Measurements from ENCODE around the gene RIIAD1. TPM values are rescaled to one million over a fixed set of nuclear protein-coding genes. Genes with fewer than 3 reads are reported as not detected.
A peak's percentile ranks its signal among the peaks of the same experiment; 100 is the strongest.

The RIIAD1 gene
- total and polyA plus RNA-seq, 2 donors from 2014 or later, result 4.0 TPM; not detected in 1

DNA sequence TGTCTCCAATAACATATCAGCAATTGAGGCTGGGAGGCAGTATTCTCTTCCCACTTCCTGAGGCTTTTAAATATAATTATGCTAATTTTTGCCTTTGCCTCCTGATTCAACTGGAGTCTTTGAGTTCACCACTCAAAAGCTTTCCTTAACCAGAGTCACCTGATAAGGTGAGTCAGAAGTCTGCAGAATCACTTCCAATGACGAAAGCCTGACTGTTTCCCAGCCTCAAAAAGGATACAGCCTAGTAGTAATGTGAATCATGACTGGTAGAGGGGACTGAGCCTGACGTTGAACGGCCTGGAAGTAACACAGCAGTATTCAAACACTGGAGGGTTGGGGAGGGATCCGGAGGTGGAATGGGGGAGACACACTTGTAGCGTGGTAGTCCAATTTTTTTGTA, 52.4 kb downstream of the RIIAD1 start:
- H3K27ac ChIP-seq (ENCODE audit: low read depth in 2 of 2, low read length in 2 of 2), result peak overlapping the region in 1 of 2 donors; percentile 23
- FAIRE-seq, result no peak
- no peaks in the 10 kb centered on the region for H3K4me1 ChIP-seq (ENCODE audit: control insufficient read depth in 2 of 3, insufficient read depth in 2 of 3, low read depth in 1 of 3, low read length in 3 of 3)
- no peaks in the 10 kb centered on the region for H3K27me3 ChIP-seq (ENCODE audit: control insufficient read depth, insufficient read depth, low read length)
- TF ChIP-seq, protein P1, sequence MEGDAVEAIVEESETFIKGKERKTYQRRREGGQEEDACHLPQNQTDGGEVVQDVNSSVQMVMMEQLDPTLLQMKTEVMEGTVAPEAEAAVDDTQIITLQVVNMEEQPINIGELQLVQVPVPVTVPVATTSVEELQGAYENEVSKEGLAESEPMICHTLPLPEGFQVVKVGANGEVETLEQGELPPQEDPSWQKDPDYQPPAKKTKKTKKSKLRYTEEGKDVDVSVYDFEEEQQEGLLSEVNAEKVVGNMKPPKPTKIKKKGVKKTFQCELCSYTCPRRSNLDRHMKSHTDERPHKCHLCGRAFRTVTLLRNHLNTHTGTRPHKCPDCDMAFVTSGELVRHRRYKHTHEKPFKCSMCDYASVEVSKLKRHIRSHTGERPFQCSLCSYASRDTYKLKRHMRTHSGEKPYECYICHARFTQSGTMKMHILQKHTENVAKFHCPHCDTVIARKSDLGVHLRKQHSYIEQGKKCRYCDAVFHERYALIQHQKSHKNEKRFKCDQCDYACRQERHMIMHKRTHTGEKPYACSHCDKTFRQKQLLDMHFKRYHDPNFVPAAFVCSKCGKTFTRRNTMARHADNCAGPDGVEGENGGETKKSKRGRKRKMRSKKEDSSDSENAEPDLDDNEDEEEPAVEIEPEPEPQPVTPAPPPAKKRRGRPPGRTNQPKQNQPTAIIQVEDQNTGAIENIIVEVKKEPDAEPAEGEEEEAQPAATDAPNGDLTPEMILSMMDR (IDR thresholded peaks at IDR 0.05; ENCODE audit: borderline replicate concordance, extremely low read depth, insufficient read depth), result no peak
- no peak overlapping the region for H3K9ac ChIP-seq (ENCODE audit: low read length in 3 of 3)
- peaks cover 0 to 10% (median 2%) of the 10 kb centered on the region in 3 donors for H3K36me3 ChIP-seq (ENCODE audit: control insufficient read depth in 2 of 3, insufficient read depth in 3 of 3, low read length in 3 of 3)
- no peak overlapping the region for H3K4me3 ChIP-seq (ENCODE audit: low read length in 3 of 3)
- DNase-seq, result no peak
- intact Hi-C loops (cut with DNase I), result no loop called here
- H3K9me3 ChIP-seq (ENCODE audit: control insufficient read depth in 2 of 3, insufficient read depth in 1 of 3, low read length in 3 of 3), result no peaks in the 10 kb centered on the region

DNA sequence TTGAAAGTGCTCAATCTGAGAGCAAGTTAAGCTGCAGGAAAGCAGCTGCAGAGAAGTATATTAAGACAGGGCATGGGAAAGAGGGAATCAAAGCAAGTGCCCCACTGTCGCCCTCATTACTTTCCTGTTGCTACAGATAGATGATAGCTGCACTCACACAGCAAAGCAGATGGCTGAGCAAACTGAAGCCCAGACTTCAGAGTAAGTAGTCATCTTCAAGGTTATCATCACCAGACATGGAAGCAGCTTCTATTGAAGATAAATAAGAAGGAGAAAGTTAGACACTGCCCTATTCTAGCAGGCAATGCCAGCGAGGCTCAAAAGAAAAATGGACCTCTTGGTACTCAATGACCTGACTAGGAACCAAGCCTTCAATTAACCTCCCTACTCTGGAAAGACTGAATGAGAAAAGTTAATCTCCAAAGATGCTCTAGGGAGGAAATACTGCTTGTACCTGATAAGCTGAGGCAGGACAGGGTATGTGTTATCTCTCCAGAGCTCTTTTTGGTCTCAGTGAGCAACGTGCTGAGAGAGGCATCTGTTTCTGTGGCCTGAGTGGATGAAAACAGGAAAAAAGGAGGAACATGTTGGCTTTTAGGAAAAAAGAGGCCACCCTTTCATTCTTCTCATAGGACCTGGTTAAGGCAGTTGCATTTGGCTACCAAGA, 53.1 kb downstream of the RIIAD1 start:
- no peaks in the 10 kb centered on the region for H3K9me3 ChIP-seq (ENCODE audit: control insufficient read depth in 2 of 3, insufficient read depth in 1 of 3, low read length in 3 of 3)
- DNase-seq (no peak), FAIRE-seq (no peak)
- TF ChIP-seq, protein P1 (IDR thresholded peaks at IDR 0.05; ENCODE audit: borderline replicate concordance, extremely low read depth, insufficient read depth), result no peak
- peaks cover 0 to 11% (median 2%) of the 10 kb centered on the region in 3 donors for H3K36me3 ChIP-seq (ENCODE audit: control insufficient read depth in 2 of 3, insufficient read depth in 3 of 3, low read length in 3 of 3)
- no peak overlapping the region for H3K4me3 ChIP-seq (ENCODE audit: low read length in 3 of 3)
- no peaks in the 10 kb centered on the region for H3K27me3 ChIP-seq (ENCODE audit: control insufficient read depth, insufficient read depth, low read length)
- H3K27ac ChIP-seq (ENCODE audit: low read depth in 2 of 2, low read length in 2 of 2), result peak overlapping the region in 1 of 2 donors; percentile 23
- H3K9ac ChIP-seq (ENCODE audit: low read length in 3 of 3), result no peak overlapping the region
- no peaks in the 10 kb centered on the region for H3K4me1 ChIP-seq (ENCODE audit: control insufficient read depth in 2 of 3, insufficient read depth in 2 of 3, low read depth in 1 of 3, low read length in 3 of 3)
- intact Hi-C loops (cut with DNase I), result no loop called here

DNA sequence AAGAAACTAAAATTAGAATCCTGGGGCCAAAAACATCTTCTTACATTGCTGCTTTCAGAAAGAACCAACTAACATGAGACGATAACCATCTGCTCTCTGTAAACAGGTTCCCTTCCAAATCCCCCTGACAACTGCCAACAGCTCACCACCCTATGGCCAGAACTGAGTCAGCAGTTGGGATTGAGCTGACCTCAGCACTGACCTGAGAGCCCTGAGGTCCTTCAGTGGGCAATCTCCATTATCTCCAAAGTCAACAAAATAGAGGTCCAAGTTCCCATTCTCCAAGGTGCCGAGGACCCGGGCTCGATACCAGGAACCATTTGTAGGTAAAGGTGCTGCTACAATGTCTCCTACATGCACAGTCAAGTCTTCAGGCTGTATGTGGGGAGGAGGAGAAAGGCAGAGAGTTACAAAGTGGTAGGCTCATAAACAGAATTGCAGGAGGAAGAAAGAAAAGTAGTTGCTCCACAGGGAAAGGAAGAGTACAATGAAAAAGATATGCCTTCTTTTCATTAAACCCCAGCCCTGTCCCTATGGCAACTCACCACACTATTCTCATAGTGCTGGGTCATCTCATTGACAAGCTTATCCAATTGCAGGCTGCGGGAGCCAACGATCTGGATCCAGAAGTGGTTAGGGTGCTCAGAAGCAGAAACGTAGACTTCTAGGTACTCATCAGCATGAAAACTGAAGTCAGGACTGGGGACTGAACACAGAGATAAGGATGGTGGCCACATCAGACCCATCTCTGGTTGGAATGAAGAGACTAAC, 54.8 kb downstream of the RIIAD1 start:
- H3K9ac ChIP-seq (ENCODE audit: low read length in 3 of 3), result no peak overlapping the region
- H3K9me3 ChIP-seq (ENCODE audit: control insufficient read depth in 2 of 3, insufficient read depth in 1 of 3, low read length in 3 of 3), result no peaks in the 10 kb centered on the region
- DNase-seq (no peak), FAIRE-seq (no peak)
- TF ChIP-seq, protein P1 (IDR thresholded peaks at IDR 0.05; ENCODE audit: borderline replicate concordance, extremely low read depth, insufficient read depth), result no peak
- H3K4me1 ChIP-seq (ENCODE audit: control insufficient read depth in 2 of 3, insufficient read depth in 2 of 3, low read depth in 1 of 3, low read length in 3 of 3), result no peaks in the 10 kb centered on the region
- no peak overlapping the region for H3K27ac ChIP-seq (ENCODE audit: low read depth in 2 of 2, low read length in 2 of 2)
- intact Hi-C loops (cut with DNase I), result no loop called here
- no peak overlapping the region for H3K4me3 ChIP-seq (ENCODE audit: low read length in 3 of 3)
- no peaks in the 10 kb centered on the region for H3K27me3 ChIP-seq (ENCODE audit: control insufficient read depth, insufficient read depth, low read length)
- H3K36me3 ChIP-seq (ENCODE audit: control insufficient read depth in 2 of 3, insufficient read depth in 3 of 3, low read length in 3 of 3), result peaks cover 0 to 11% (median 2%) of the 10 kb centered on the region in 3 donors

All from kidney (tissue), 14 donors.